Measurements from ENCODE around the gene CLDN9. TPM values are rescaled to one million over a fixed set of nuclear protein-coding genes. Genes with fewer than 3 reads are reported as not detected.

Gene CLDN9
- total RNA-seq, 1 donor from 2014 or later, result 0.48 TPM

GRCh38 chr16:3058139-3059030 lies 45.7 kb downstream of the CLDN9 start:
- FAIRE-seq (no peak), DNase-seq (ENCODE audit: low read depth) (no peak)
- Histone ChIP-seq H3K79me2 (ENCODE audit: insufficient read depth, low read length) (no peaks in the 10 kb centered on the region), H3K27me3 (ENCODE audit: insufficient read depth, low read length) (no peaks in the 10 kb centered on the region), H4K20me1 (ENCODE audit: insufficient read depth, low read length) (peaks cover 3% of the 10 kb centered on the region), H3K4me2 (ENCODE audit: low read length) (peak overlapping the region; percentile 93), H3K9ac (ENCODE audit: low read length) (peak overlapping the region; percentile 85), H2AFZ (ENCODE audit: low read depth, low read length) (peak overlapping the region; percentile 96), H3K36me3 (ENCODE audit: insufficient read depth, low read length) (no peaks in the 10 kb centered on the region), H3K4me1 (ENCODE audit: insufficient read depth, low read length) (peaks cover 10% of the 10 kb centered on the region), H3K27ac (ENCODE audit: low read depth, low read length) (peak overlapping the region; percentile 50), H3K4me3 (ENCODE audit: insufficient read depth, low read depth, low read length) (peak overlapping the region; percentile 73), H3K9me3 (ENCODE audit: insufficient read depth, low read depth, low read length) (no peaks in the 10 kb centered on the region)
- no peaks in the 10 kb centered on the region for H3K4me1 Mint-ChIP-seq (ENCODE audit: low read depth, unreplicated experiment)
- peaks cover 3% of the 10 kb centered on the region for H3K9me3 Mint-ChIP-seq (ENCODE audit: unreplicated experiment)
- H3K27me3 Mint-ChIP-seq (ENCODE audit: low read depth, unreplicated experiment), result peaks cover 6% of the 10 kb centered on the region
- H3K36me3 Mint-ChIP-seq (ENCODE audit: low read depth, unreplicated experiment), result peaks cover 10% of the 10 kb centered on the region
- H3K4me3 Mint-ChIP-seq (ENCODE audit: unreplicated experiment), result peak overlapping the region; percentile 86
- no peak overlapping the region for H3K27ac Mint-ChIP-seq (ENCODE audit: unreplicated experiment)
- TF ChIP-seq CTCF (IDR thresholded peaks at IDR 0.05; ENCODE audit: insufficient read depth, low read depth, low read length) (no peak), EZH2 (IDR thresholded peaks at IDR 0.05; ENCODE audit: insufficient read depth, low read length) (peak; percentile 55)

- Mint-ChIP-seq H3K36me3 (ENCODE audit: low read depth, unreplicated experiment) (peaks cover 10% of the 10 kb centered on the region), H3K4me1 (ENCODE audit: low read depth, unreplicated experiment) (no peaks in the 10 kb centered on the region), H3K4me3 (ENCODE audit: unreplicated experiment) (peak overlapping the region; percentile 86), H3K27me3 (ENCODE audit: low read depth, unreplicated experiment) (peaks cover 6% of the 10 kb centered on the region), H3K9me3 (ENCODE audit: unreplicated experiment) (peaks cover 3% of the 10 kb centered on the region), H3K27ac (ENCODE audit: unreplicated experiment) (no peak overlapping the region)
- FAIRE-seq (no peak), DNase-seq (ENCODE audit: low read depth) (peak; percentile 62)
- Histone ChIP-seq H3K27ac (ENCODE audit: low read depth, low read length) (peak overlapping the region; percentile 50), H3K9me3 (ENCODE audit: insufficient read depth, low read depth, low read length) (no peaks in the 10 kb centered on the region), H3K9ac (ENCODE audit: low read length) (peak overlapping the region; percentile 85), H3K79me2 (ENCODE audit: insufficient read depth, low read length) (no peaks in the 10 kb centered on the region), H3K36me3 (ENCODE audit: insufficient read depth, low read length) (no peaks in the 10 kb centered on the region), H4K20me1 (ENCODE audit: insufficient read depth, low read length) (no peaks in the 10 kb centered on the region), H3K27me3 (ENCODE audit: insufficient read depth, low read length) (peaks cover 2% of the 10 kb centered on the region), H3K4me1 (ENCODE audit: insufficient read depth, low read length) (peaks cover 10% of the 10 kb centered on the region), H3K4me3 (ENCODE audit: insufficient read depth, low read depth, low read length) (peak overlapping the region; percentile 73), H3K4me2 (ENCODE audit: low read length) (peak overlapping the region; percentile 93), H2AFZ (ENCODE audit: low read depth, low read length) (peak overlapping the region; percentile 96)
- TF ChIP-seq EZH2 (IDR thresholded peaks at IDR 0.05; ENCODE audit: insufficient read depth, low read length), result no peak
- peak; percentile 36 for TF ChIP-seq CTCF (IDR thresholded peaks at IDR 0.05; ENCODE audit: insufficient read depth, low read depth, low read length)
Measured at GRCh38 chr16:3059041-3059722, 46.5 kb downstream of the CLDN9 start.

All from astrocyte (in vitro differentiated cells and primary cell).